Prostate gland (tissue), 2 donors: ENCODE results near the gene GPAT3.

Experiments
- POLR2A ChIP-seq: fragments of 450-650 bp; IDR thresholded peaks from one replicate; pipeline ENCODE4 v1.6.1; 2016; ENCODE audit warnings: antibody characterized with exemption, mild to moderate bottlenecking
- TF ChIP-seq, protein P1 (sequence below), 4 experiments: fragments of 200-600 bp in 2 of 4; fragments of 450-650 bp in 2 of 4; sonication (generic) in 2 of 4; IDR thresholded peaks; 1 replicate in 3 of 4; 2 replicates in 1 of 4; pipeline ENCODE4 v1.5.1; 2016 to 2019; ENCODE audit warnings: antibody characterized with exemption in 4 of 4, mild to moderate bottlenecking in 2 of 4, moderate library complexity in 2 of 4

DNA sequence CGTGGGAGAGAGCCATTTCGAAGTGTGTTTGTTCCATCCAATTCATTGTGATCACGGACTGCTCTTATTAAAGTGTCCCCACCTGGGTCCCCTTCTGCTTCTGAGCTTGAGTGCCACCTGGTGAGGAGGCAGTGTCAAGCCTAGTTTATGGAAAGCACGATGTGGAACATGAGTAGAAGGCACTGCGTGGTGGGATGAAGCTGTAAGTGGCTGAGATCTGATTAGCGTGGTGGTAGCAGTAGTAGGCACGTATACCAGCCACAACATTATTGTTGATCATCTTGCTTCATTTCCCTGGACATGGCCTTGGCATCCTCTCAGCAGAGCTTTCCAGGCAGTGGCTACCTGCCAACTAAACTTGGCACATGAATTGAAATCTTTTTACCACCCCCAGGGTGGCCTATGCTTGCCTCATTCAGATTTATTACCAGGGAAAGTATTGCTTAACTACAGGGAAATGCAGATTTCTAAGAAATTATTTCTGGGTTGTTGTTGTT, 46.4 kb downstream of the GPAT3 start:
- TF ChIP-seq, protein P1, sequence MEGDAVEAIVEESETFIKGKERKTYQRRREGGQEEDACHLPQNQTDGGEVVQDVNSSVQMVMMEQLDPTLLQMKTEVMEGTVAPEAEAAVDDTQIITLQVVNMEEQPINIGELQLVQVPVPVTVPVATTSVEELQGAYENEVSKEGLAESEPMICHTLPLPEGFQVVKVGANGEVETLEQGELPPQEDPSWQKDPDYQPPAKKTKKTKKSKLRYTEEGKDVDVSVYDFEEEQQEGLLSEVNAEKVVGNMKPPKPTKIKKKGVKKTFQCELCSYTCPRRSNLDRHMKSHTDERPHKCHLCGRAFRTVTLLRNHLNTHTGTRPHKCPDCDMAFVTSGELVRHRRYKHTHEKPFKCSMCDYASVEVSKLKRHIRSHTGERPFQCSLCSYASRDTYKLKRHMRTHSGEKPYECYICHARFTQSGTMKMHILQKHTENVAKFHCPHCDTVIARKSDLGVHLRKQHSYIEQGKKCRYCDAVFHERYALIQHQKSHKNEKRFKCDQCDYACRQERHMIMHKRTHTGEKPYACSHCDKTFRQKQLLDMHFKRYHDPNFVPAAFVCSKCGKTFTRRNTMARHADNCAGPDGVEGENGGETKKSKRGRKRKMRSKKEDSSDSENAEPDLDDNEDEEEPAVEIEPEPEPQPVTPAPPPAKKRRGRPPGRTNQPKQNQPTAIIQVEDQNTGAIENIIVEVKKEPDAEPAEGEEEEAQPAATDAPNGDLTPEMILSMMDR (IDR thresholded peaks at IDR 0.05) = peak in 1 of 4 experiments; percentile 9
- no peak for TF ChIP-seq POLR2A
